ENCODE results near the gene CFAP43. TPM values are rescaled to one million over a fixed set of nuclear protein-coding genes. Genes with fewer than 3 reads are reported as not detected.

Gene CFAP43
- total and polyA plus RNA-seq, 10 of the 15 experiments (the other 5 are each of a cell fraction or from before 2014, with no cell fraction given), result 0.06 to 0.14 (median 0.10) TPM; not detected in 5

DNA sequence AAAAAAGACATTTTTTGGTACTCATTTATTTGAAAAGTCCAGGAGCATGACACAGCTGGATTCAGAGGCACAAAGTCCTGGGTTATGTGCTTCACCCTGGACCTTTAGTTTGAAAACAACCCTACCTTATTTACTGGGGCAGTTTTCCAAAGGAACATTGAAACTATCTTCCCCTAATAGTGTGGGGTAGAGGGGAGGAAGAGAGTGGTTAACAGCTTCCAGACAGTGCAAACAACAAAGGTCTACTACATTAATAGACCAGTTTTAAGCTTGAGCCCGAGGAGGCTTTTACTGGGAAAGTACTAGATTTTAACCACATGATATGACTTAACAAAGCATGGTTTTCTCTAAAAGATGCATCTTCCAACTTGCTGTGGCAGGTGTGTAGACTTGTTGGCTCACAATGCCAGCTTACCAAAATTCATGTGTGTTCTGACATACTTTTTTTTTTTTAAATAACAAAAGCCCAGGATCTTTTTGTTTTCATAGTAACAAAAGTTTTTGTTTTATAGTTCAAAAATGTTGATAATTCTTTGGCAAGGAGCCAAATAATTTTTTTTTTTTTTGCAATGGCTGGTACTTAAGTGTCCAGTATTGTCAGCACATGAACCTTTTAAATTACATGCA, 24.3 kb upstream of the CFAP43 start:
- ChIA-PET POLR2A (interaction anchor here (0.8 to 4.8 kb wide), 4 partner anchors 11 to 335 kb away, joined by 3 to 36 read pairs (median 4); partner anchors contain the start of gene GSTO2), RAD21 (ENCODE audit: unreplicated experiment) (interaction anchor here (1.3 to 3.9 kb wide), 2 partner anchors 17 to 132 kb away, joined by 3 to 24 read pairs; no protein-coding TSS in a partner anchor), SMC1A (ENCODE audit: uncharacterized antibody, unreplicated experiment) (interaction anchor here (0.7 to 7.3 kb wide), 8 partner anchors 9 to 368 kb away, joined by 3 to 30 read pairs (median 4); partner anchors contain the start of gene GSTO2), CTCF (interaction anchor here (0.7 to 13.2 kb wide), 8 partner anchors 11 to 570 kb away, joined by 5 to 105 read pairs (median 6); partner anchors contain the start of gene CFAP58)
- TF ChIP-seq BRCA1 (IDR thresholded peaks at IDR 0.05; ENCODE audit: low read depth, low read length), result no peak
- TF ChIP-seq RUNX3 (IDR thresholded peaks at IDR 0.05; ENCODE audit: low read length), result peak; percentile 22; the same call in 1 of the 2 replicates
- TF ChIP-seq SMAD1 (IDR thresholded peaks at IDR 0.05; ENCODE audit: low read depth, partially characterized antibody), result peak; percentile 90
- TF ChIP-seq, protein P1, sequence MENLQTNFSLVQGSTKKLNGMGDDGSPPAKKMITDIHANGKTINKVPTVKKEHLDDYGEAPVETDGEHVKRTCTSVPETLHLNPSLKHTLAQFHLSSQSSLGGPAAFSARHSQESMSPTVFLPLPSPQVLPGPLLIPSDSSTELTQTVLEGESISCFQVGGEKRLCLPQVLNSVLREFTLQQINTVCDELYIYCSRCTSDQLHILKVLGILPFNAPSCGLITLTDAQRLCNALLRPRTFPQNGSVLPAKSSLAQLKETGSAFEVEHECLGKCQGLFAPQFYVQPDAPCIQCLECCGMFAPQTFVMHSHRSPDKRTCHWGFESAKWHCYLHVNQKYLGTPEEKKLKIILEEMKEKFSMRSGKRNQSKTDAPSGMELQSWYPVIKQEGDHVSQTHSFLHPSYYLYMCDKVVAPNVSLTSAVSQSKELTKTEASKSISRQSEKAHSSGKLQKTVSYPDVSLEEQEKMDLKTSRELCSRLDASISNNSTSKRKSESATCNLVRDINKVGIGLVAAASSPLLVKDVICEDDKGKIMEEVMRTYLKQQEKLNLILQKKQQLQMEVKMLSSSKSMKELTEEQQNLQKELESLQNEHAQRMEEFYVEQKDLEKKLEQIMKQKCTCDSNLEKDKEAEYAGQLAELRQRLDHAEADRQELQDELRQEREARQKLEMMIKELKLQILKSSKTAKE (IDR thresholded peaks at IDR 0.05; ENCODE audit: low read depth, poor library complexity, severe bottlenecking), result peak; percentile 39
- no peak for TF ChIP-seq SIX5 (IDR thresholded peaks at IDR 0.05; ENCODE audit: low read depth, low read length, severe bottlenecking)
- 0% methylated on average over 1 of the region's 1 CpG for WGBS (ENCODE audit: insufficient coverage, insufficient replicate concordance, low lambda C conversion rate, missing lambda C conversion rate)
- BruUV-seq (replicated peaks), result no TSS peak
- no peaks in the 10 kb centered on the region for H3K9me3 ChIP-seq (replicated peaks; ENCODE audit: control insufficient read depth, insufficient read depth, low read length)
- FAIRE-seq (peak; percentile 23), ATAC-seq (peak; percentile 27), DNase-seq (ENCODE audit: low read depth, low spot score) (no peak)
- no peaks in the 10 kb centered on the region for H3K27me3 ChIP-seq (replicated peaks in 1 of 2; ENCODE audit: control insufficient read depth in 2 of 2, insufficient read depth in 2 of 2, low read length in 1 of 2)
- H3K9ac ChIP-seq (ENCODE audit: control insufficient read depth, insufficient read depth, low read length), result peak overlapping the region; percentile 92; the same call in 1 of the 2 replicates
- intact Hi-C loops (cut with micrococcal nuclease; ENCODE audit: unreplicated experiment) (no loop called here), in situ Hi-C loops (cut with MboI) (no loop called here)
- peak overlapping the region; percentile 82 for H3K4me2 ChIP-seq (ENCODE audit: control insufficient read depth, insufficient read depth)
- peaks cover 0 to 24% of the 10 kb centered on the region in 2 experiments; a peak in 3 of 4 replicates for H3K36me3 ChIP-seq (ENCODE audit: control insufficient read depth in 2 of 2, insufficient read depth in 2 of 2, low read length in 1 of 2)
- peak overlapping the region; percentile 81 for H3K4me3 ChIP-seq
- no peak overlapping the region for H2AFZ ChIP-seq (ENCODE audit: control insufficient read depth, low read depth, low read length)
- peak overlapping the region; percentile 33; the same call in 1 of the 2 replicates for H3K27ac ChIP-seq (ENCODE audit: control insufficient read depth, insufficient read depth)
- H3K79me2 ChIP-seq (ENCODE audit: control insufficient read depth, insufficient read depth, low read length), result peaks cover 45% of the 10 kb centered on the region
- peaks cover 8% of the 10 kb centered on the region for H3K4me1 ChIP-seq (ENCODE audit: control insufficient read depth, insufficient read depth, low read length)
- H4K20me1 ChIP-seq (ENCODE audit: control insufficient read depth, insufficient read depth), result no peaks in the 10 kb centered on the region

Measured in GM12878 (cell line).